NCI-H187 treated with DMSO at 0.1 percent for 48 hours (cell line): ENCODE data around the gene DNM1L.

Experiments
- DNase-seq: peaks from one replicate; lab custom pipeline; 2025; lab: John Stamatoyannopoulos, UW

DNM1L gene

GRCh38 chr12:32756476-32757066, 77.5 kb downstream of the DNM1L start:
- DNase-seq: no peak

- DNase-seq: no peak
Measured at GRCh38 chr12:32757157-32757556, 78.1 kb downstream of the DNM1L start.

GRCh38 chr12:32761716-32762115, 82.6 kb downstream of the DNM1L start:
- no peak for DNase-seq

DNA sequence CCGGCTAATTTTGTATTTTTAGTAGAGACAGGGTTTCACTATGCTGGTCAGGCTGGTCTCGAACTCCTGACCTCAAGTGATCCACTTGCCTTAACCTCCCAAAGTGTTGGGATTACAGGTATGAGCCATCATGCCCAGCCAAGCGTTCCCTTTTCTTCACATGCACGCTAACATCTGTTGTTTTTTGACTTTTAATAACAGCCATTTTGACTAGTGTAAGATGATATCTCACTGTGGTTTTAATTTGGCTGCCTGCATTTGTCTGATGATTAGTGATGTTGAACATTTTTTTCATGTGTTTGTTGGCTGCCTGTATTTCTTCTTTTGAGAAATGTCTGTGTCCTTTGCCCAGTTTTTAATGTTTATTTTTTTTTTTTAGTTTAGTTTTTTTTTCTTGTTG, 86.8 kb downstream of the DNM1L start:
- DNase-seq: no peak

- no peak for DNase-seq
Measured at GRCh38 chr12:32768518-32768917, 89.4 kb downstream of the DNM1L start.

DNA sequence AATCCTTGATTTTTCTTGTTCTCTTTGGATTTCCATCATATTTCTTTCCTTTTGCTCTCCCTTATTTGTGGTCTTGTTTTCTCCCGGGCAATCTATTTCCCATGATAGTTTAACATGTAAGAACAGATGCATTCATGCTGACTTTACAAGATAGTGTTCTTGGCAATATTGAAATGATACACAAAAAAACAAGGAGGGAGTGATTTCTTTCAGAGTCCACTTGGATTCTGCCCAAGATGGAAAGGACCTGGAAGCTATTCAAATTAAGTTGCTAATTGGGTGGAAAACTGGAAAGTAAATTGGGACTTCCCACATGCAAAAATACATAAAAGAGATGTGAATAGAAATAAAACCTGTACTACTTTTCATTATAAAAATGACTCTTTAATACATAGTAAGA, 91.0 kb downstream of the DNM1L start:
- DNase-seq: no peak

DNA sequence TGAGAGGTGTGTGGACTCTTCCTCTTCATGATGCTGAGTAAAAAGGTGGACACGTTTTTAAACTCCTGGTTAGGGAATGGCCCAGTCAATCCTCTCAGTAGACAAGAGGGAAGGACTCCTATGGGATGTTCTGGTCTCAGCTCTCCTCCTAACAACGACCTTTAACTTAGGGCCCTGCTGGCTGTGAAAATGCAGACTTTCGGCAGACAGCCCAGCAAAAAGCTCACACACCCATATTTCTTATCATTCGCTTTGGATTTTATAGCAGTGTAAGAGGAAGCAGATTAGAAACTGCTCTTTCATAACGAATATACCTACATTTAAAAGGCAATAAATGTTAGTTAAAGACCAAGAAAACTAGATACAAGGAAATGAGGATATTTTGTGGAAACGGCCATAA, 94.6 kb downstream of the DNM1L start:
- no peak for DNase-seq

- no peak for DNase-seq
Measured at GRCh38 chr12:32776258-32776657, 97.2 kb downstream of the DNM1L start.

GRCh38 chr12:32777159-32777558, 98.1 kb downstream of the DNM1L start:
- DNase-seq: no peak

DNA sequence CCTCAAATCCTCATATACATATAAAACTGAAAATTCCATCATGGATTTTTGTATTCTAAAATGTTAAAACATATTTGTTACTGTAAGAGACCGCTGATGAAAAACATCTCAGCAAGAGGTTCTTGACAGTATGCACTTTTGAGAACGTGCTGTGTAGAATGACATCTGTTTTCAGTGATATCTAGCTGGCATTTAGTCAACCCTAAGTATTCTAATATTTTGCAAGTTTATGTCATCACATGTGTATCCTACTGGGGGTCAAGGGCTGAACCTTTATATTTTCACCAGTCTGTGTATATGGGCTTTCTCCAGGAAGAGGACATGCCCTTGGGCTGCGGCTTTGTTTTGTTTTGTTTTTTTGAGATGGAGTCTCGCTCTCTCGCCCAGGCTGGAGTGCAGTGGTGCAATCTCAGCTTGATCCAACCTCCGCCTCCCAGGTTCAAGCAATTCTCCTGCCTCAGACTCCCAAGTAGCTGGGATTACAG, 98.6 kb downstream of the DNM1L start:
- no peak for DNase-seq

- no peak for DNase-seq
Measured at GRCh38 chr12:32780071-32780470, 101.0 kb downstream of the DNM1L start.

DNA sequence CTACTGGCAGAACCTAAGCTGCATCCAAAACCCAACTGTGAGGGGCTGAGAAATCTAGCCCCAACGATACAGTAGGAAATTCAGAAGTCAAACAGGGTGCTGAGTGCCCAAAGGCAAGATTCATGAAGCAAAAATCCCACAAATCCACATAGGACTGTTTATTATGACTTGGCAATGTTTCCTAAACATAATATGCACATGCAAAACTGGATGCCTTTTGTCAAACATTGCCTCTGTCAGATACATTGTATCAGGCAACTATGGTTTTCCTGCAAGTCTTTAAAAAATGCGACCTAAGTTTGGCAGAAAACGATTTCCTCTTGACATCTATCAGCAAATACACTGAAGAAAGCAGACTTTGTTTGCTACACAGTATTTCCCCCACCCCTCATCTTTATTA, 103.9 kb downstream of the DNM1L start:
- no peak for DNase-seq

DNA sequence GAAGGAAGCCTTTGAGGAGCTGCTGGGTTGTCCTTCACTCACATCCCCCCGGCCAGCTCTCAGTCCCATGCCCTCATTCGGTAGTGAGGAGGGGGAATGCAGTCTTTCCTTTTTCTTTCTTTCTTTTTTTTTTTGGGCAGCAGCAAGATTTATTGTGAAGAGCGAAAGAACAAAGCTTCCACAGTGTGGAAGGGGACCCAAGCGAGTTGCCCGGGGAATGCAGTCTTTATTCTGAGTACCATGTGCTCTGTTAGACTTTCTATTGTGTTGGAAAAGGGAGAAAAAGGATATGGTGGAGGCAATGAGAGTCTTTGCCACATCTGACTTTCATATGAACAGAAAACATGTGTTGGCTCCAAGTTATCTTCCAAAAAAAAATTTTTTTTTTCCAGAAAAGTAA, 106.5 kb downstream of the DNM1L start:
- DNase-seq: no peak

- no peak for DNase-seq
Measured at GRCh38 chr12:32788405-32788804, 109.3 kb downstream of the DNM1L start.

DNA sequence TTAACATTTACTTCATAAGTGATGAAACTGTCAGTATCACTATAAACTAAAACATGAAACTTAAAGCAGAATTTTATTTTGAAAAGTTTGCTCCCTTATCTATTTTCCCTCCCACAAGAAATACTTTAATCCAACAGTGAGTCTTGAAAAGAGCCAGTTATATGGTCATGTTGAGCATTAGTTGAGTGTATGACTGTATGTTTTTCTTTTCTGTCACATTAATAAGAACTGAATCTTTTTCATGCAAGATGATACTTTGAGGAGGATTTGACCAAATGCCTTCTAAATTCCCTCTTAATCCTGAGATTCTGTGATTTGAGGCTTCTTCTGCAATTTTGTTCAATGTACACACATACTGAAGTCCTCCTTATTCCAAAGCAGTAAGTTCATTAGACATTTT, 110.3 kb downstream of the DNM1L start:
- DNase-seq: no peak

GRCh38 chr12:32789916-32790315, 110.8 kb downstream of the DNM1L start:
- DNase-seq: no peak

GRCh38 chr12:32794281-32794680, 115.2 kb downstream of the DNM1L start:
- no peak for DNase-seq
